Activated T-cell treated with anti-CD3 and anti-CD28 coated beads for 48 hours (primary cell): ENCODE measurements around the gene UBE2F.
"Not testable (repeated sequence)": the region's sequence is repeated elsewhere in the genome, so short reads cannot be mapped to it uniquely, and the experiment has no call there.

Experiments
- DNase-seq: peaks from one replicate; pipeline ENCODE4 v3.0.0-alpha.2; 2020; ENCODE audit warnings: low read depth

The UBE2F gene

DNA sequence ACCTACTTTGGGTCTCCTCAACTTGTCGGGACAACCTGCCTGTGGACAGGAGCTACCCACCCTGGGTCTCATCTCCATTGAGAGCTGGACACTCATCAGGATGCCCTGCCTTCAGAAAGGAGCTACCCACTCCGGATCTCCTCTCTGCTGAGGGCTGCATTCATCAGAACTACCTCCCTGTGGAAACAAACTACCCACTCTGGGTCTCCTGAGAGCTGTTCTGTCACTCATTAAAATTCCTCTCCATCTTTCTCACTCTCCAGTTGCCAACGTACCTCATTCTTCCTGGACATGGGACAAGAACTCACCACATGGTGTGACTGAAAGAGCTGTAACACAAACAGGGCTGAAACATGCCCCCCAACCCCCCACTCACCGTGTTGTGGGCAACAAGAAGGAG, 22.5 kb upstream of the UBE2F start:
- DNase-seq, result no peak

DNA sequence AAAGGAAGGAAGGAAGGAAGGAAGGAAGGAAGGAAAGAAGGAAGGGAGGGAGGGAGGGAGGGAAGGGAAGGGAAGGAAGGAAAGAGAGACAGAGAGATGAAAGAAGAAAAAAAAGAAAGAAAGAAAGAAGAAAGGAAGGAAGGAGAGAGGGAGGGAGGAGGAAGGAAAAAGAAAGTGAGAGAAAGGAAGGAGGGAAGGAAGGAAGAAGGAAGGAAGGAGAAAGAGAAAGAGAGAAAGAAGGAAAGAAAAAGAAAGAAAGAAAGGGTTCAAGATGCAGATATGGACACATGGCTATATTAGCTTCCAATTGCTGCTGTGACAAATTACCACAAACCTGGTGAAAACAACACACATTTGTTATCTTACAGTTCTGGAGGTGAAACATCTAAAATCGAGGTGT, 20.4 kb upstream of the UBE2F start:
- DNase-seq, result no peak

DNA sequence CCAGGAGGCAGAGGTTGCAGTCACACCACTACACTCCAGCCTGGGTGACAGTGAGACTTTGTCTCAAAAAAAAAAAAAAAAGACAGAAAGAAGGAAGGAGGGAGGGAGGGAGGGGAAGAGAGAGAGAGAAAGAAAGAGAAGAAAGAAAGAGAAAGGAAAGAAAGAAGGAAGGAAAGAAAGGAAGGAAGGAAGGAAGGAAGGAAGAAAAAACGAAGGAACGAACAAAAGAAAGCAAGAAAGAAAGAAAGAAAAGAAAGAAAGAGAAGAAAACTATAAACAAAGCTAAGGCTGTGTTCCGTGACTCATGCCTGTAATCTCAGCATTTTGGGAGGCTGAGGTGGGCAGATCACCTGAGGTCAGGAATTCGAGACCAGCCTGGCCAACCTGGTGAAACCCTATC, 15.5 kb upstream of the UBE2F start:
- not testable (repeated sequence) for DNase-seq

DNA sequence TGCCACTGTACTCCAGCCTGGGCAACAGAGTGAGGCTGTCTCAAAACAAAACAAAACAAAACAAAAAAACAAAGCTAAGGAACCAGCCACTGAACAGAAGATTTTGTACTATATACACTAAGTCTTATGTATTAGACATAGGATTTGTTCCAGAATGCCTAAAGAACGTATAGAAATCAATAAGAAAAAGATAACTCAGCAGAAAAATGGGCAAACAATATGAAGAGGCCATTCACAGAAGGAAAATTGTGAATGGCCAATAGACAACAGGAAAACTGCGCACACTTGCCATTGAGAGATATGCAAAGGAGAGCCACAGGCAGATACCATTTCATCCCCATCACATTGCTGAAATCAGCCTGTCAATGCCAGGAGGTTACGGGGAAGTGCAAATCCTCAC, 14.9 kb upstream of the UBE2F start:
- no peak for DNase-seq

DNA sequence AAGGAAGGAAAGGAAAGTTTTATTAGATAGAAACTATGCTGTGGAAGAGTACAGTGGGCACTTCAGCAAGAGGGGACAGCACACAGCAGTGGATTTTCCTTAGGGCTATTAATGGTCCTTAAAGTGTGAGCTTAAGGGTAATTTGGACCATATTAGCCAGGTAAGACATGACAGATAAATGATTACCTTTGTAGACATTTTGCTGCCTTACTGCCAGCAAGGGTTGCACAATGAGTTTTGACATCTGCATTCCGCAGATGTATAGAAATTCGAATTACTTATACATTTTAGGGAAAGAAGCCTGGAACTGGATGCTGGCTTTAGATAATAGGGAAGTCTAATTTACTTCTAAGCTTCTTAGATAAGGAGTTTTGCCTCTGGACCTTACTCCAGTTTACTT, 14.0 kb upstream of the UBE2F start:
- DNase-seq, result no peak

DNA sequence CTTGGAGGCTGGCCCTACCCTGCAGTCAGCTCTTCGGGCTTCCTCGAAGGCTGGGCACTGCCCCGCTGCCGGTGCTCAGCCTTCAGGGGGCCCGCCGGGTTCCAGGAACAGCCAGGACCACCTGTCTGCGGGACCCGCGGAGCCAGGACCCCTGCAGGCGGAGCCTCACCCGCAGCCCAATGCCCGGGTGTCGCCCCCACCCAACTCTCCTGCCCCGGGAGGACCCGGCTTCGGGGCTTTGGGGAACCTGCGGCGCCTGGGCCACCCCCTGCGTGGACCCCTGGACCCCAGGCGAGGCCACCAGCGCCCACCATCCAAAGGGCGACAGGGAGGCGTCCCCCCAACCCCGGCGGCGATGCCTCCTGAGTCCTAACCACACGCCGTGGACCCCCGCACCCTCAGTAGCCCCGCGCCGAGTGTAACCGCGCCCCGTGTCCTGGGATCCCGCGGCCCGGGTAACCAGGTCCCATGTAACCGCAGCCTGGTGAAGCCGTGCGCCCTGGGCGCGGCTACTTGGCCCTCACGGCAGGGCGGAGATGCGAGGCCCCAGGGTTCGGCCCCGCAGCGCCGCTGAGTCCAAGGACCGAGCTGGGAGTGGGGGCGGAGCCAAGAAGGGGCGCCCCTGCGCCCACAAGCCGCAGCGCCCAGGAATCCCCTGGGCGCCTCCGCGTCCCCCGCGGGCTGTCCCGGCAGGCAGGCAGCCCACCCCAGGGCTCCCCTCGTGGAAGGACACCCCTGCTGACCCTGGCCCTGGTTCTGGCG, 11.0 kb upstream of the UBE2F start:
- no peak for DNase-seq

DNA sequence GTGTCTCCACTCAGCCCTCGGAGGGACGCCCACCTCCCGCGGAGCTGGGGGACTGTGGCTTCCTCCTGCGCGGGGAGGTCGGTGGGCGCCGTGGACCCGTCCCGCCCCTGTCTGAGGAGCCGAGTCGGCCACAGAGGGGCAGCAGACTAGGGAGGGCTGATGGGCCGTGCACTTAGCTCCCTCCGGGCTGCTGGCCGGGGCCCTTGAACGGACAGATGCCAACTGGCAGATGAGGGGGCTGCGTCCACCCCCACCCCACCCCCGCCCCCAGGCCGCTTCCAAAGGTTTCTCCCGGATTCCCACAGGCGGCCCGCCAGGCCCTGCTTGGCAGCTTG, 10.4 kb upstream of the UBE2F start:
- DNase-seq, result no peak

DNA sequence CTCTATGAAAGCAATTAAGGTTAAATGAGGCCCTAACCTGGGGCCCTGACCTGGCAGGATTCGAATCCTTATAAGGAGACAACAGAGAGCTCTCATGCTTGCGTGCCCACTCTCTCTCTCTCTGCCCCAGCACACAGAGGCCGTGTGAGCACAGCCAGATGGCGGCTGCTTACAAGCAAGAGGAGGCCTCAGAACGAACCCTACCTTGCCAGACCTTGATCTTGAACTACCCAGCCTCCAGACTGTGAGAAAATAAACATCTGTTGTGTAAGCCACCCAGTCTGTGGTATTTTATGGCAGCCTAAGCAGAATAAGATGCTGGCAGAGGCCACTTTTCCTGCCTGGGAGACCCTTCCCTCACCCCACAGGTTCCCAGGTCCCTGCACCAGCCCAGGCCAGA, 5.2 kb upstream of the UBE2F start:
- no peak for DNase-seq

DNA sequence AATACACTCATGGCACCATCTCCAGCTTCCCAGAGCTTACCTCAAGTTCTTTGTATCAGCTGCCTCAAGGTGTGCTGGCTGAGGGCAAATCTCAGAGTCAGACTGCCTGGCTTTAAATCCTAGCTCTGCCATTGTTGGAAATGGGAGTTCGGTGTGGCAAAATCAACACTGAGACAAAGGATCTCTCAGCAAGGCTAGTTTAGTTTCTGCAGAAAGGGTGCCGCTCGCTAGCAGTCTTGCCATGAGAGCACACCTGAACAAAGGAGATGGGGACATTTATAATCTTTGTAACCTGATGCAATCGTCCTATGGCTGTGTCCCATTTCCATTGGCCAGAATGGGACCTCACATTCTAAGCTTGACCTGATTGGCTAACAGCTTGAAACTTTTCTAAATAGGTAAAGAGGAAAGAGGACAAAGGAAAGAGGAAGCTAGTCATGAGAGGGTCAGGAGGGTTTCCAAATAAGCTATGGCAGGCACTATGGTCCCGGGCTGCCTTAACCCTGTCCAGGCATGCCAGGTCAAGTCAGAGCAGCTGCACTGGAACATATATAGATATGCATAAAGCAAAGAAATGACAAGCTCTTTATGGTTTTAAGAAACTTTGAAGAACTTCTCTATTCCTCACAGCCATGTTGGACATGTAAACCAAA, 4.3 kb upstream of the UBE2F start:
- no peak for DNase-seq

DNA sequence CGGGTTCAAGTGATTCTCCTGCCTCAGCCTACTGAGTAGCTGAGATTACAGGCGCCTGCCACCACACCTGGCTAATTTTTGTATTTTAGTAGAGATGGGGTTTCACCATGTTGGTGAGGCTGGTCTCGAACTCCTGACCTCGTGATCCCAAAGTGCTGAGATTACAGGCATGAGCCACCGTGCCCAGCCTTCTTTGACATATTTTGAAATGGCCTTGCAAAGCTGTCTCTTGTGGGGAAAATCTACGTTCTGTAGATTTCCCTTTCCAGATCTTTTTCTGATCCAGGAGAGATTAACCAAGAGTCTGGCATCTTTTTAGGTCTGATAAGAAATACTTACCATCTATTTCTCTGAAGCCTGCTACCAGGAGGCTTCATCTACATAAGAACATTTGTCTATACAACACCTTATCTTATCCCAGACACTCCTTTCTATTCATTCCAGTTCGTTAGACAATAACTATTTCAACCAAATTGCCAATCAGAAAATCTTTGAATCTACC, 3.3 kb upstream of the UBE2F start:
- DNase-seq, result not testable (repeated sequence)

DNA sequence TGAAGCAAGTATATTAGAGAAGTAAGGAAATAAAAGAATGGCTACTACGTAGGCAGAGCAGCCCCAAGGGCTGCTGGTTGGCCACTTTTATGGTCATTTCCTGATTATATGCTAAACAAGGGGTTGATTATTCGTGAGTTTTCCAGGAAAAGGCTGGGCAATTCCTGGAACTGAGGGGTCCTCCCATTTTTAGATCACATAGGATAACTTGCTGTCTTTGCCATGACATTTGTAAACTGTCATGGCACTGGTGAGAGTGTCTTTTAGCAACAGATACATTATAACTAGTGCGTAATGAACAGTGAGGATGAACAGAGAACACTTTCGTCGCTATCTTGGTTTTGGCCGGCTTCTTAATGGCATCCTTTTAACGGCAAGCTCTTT, 2.6 kb upstream of the UBE2F start:
- no peak for DNase-seq

DNA sequence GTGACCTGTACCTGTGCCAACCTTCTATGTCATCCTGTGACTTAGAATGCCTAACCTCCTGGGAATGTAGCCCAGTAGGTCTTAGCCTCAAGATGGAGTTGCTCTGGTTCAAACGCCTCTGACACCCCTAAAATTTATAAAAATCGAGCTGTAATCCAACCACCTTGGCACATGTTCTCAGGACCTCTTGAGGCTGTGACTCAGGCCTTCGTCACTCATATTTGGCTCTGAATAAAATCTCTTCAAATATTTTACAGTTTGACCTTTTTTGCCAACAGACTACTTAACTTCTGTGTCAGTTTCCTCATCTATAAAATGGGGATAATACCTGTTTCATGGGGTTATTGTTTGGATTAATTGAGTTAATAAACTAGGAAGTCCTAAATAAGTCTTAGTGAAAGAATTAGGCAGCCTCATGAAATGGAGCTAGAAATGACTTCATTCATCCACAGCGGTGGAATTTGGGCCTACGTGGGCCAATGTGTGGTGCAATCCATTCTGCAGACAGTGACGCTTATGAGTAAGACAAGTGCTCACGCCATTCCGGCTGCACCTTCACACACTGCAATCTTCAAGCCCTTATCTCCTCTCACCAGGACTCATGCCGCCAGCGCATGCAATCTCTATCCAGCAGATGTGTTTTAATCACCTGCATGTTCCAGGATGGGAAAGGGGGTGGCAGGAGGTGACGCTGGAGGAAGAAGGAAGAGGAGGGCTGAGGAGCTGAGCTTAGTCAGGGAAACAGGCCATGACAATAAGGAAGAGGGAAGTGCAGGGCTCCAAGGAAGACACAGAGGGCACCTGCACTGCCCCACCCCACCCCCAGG, 2.0 kb upstream of the UBE2F start:
- no peak for DNase-seq

DNA sequence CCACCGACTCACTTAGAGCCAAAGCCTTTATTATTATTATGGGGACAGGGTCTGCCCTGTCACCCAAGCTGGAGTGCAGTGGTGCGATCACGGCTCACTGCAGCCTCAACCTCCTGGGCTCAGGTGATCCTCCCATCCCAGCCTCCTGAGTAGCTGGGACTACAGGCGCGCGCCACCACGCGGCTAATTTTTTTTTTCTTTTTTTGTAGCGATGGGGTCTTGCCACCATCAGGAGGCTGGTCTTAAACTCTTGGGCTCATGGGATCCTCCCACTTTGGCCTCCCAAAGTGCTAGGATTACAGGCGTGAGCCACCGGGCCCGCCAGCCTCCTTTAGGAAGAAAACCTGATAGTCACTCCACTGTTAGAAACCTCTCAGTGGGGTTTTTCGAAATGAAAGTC, 970 bp upstream of the UBE2F start:
- DNase-seq, result not testable (repeated sequence)

DNA sequence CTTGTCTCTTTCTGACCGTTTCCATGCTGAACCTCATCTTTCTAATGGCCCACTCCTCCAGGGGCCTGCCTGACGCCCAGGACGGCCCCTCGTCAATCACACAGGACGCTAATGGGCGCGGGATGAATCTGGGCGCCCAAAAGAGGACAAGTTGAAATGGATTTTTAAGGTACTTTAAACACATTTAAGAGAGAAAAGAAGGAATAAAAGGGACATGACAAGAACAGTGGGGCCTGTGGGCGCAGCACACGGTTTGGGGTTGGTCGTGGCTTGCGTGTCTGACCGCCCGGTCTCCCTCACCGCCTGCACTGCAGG, 607 bp upstream of the UBE2F start:
- DNase-seq, result no peak

DNA sequence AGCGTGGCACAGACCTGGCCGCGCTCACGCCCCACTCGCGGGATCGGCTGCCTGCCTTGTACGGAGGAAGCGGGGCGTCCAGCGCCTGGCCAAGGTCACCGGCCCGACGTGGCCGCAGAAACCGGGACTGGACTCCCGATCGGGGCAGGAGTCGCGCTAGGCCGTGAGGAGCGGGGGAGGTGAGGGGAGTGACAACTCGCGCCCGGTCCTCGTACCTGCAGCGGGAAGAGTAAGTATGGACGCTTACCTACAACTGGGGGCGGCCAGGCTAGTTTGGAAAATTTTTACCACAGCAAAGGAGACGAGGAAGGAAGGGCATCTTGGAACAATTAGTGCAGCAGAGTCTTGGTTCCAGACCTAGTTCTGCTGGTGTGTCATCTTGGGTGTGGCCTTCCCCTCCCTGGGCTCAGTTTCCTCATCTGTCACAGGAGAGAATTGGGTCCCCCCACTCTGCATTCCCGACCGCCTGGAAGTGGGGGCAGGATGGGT, 693 bp downstream of the UBE2F start:
- no peak for DNase-seq

DNA sequence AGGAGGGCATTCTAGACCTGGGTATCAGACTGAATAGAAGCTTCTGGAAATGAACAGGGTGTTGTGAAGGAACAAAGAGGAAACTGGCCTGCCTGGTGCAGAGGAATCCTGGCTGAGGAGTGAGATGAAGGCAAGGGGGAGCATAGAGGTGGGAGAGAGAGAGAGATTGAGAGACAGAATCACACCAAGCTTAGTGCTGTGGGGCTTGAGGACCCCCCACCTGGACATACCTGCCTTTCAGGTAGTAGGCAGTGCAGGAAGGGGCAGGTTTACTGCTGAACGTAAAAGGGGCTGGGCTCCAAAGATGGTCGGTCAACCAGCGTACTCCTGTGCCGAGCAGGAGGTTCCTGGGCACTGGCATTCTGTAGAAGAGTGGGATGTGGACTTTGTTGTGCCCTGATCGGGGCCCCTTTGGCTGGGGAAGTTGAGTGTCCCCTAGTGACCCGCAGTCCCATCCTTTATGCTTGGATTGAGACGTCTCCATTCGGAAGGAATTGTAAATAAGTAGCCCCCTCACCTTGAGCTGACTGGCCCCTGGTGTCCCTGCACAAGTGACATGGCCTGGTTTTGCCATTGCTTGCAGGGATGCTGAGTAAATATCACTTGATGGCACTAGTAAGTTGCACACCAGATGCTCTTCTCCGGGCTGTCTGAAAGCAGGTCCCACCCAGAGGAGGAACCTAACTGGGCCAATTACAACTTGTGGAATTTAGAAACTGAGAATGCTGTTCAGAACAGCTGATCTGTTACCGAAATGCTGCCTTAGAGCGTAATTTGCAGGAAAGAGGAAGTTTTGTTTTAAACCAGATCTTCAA, 1.4 kb downstream of the UBE2F start:
- DNase-seq, result no peak

DNA sequence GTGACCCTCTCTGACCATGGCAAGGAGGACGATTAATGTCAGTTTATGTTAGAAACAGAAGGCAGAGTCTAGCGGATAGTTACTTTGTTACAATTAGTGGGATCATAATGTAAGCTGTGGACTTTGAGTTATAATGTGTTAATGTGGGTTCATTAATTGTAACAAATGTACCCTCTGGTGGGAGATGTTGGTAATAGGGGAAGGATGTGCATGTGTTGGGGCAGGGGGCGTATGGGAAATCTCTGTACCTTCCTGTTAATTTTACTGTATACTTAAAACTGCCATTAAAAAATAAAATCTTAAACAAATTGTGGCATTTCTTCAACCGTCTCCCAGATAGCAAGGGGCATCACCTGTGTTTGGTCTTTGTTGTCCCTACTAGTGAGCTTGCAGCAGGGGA, 4.8 kb downstream of the UBE2F start:
- no peak for DNase-seq

DNA sequence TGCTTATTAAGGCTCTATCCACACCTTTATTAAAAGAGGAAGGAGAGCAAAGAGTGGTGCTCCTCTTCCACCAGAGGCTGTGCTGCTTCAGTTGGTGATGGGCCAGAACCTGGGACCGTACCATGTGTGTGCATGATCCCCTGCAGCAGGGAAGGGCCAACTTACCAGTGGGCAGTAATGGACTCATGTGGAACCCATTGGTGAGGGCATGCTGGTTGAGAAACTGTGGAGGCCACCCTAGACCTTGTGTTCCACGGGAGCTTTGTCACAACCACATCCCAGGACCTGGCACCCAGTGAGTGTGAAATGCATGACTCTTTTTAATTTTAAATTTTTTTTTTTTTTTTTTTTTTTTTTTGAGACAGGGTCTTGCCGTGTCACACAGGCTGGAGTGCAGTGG, 5.4 kb downstream of the UBE2F start:
- no peak for DNase-seq

DNA sequence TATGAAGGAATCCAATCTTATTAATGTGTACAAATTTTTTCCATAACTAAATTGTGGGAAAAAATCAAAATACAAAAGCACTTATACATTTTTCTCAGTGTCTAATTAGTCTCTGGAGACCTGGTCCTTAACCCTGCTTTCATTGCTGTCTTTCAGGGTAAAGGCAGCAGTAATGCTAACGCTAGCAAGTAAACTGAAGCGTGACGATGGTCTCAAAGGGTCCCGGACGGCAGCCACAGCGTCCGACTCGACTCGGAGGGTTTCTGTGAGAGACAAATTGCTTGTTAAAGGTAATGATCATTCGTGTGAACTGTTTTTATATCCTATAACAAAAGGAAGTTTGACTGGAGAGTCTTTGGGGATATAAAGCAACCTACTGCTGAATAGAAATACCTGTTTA, 6.1 kb downstream of the UBE2F start:
- no peak for DNase-seq

DNA sequence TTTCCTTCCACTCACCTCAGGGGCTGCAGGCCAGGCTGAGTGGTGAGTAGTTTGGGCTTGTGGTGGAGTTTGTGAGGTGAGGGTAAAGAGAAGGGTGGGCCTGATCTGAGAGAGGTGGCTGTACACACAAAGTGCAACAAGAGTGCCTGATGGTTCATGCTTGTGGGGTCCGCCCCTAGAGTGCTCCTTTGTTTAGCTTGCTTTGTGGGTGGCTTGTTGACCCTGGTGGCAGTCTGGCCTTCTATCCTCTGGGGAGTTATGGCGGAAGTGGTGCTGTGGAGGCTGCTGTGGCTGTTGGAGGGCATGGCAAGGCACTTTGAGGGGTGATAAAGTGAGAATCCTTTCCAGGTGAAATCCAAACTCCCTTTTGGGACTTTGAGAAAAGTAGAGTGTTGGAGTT, 10.6 kb downstream of the UBE2F start:
- no peak for DNase-seq

DNA sequence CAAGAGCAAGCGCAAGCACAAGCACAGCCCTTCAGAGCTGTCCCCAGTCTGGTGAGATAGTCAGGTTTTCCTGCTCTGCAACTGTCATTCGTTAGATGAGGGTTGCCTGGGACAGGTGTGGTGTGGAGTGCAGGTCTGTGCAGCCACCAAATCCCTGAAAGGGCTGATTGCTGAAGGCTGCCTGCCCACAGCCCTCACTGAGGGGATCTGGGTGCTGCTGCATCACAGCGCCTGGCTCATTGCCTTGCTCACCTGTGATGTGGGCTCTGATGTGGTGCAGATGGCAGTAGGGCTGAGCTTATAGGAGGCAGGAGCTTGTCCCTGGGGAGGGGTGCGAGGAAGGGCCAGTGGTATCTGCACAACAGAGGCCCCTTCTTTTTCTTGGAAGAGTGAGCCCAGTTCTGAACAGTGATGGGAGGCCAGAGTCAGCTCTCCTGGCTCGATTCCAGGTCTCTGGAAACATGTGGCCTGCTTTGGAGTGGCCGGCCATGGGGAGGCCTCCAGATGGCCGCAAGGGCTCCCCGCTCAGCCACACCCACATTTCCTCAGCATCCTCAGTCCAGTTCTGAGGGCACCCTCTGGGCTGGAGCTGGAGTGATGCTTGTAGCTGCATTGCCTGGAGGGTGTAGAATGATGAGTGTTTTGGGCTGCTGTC, 11.4 kb downstream of the UBE2F start:
- no peak for DNase-seq

DNA sequence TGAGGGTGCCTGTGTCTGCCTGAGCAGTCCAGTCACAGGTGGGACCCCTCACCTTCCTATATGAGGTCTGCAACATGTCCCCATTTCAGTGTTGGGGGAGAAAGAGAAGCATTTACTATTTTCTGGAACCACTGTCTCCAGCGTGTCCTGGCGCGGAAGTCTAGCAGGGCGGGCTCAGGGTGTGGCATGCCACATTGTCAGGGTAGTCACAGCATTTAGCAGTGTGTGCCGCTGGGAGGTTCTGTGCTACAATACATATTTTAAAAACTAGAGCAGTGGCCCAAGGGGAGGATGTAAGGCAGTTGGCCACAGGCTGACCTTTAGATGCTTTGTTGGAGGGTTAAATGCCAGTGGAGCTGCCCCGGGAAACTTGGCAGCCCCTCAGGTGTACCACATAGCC, 12.5 kb downstream of the UBE2F start:
- no peak for DNase-seq
